Measurements from ENCODE around the gene ZNF174. TPM values are rescaled to one million over a fixed set of nuclear protein-coding genes. Genes with fewer than 3 reads are reported as not detected.

The ZNF174 gene
- total and polyA plus RNA-seq, 2 of the 8 experiments (the other 6 are each of a cell fraction or from before 2014, with no cell fraction given) = 9.1 to 12.7 TPM

- Histone ChIP-seq H4K91ac (replicated peaks; ENCODE audit: insufficient read length, low read length) (no peak overlapping the region), H3K27ac (ENCODE audit: low read depth, low read length) (no peak overlapping the region), H3K23ac (ENCODE audit: insufficient read length) (no peak overlapping the region), H2BK5ac (ENCODE audit: low read depth, low read length) (no peak overlapping the region), H3K14ac (ENCODE audit: insufficient read length) (no peak overlapping the region), H4K20me1 (replicated peaks in 1 of 2; ENCODE audit: control insufficient read depth in 1 of 2, insufficient read depth in 2 of 2, low read length in 2 of 2) (peaks cover 3 to 6% of the 10 kb centered on the region in 2 experiments), H3K4me1 (replicated peaks in 1 of 4; ENCODE audit: control insufficient read depth in 3 of 4, insufficient read depth in 4 of 4, low read length in 3 of 4) (peaks cover 4 to 13% (median 8%) of the 10 kb centered on the region in 4 experiments; a peak in 6 of 7 replicates), H4K8ac (ENCODE audit: extremely low read depth, insufficient read depth, low read length) (no peak overlapping the region), H3K79me1 (ENCODE audit: low read depth, low read length) (no peaks in the 10 kb centered on the region), H2BK15ac (ENCODE audit: low read length) (no peak overlapping the region), H2BK20ac (ENCODE audit: low read length) (no peak overlapping the region), H3K18ac (ENCODE audit: extremely low read depth, low read length) (no peak overlapping the region), H3K4ac (replicated peaks; ENCODE audit: insufficient read length, low read depth, low read length) (no peak overlapping the region), H2AFZ (ENCODE audit: low read length) (no peak overlapping the region), H3K9ac (replicated peaks in 1 of 4; ENCODE audit: extremely low read depth in 1 of 4, low read depth in 3 of 4, low read length in 3 of 4) (no peak overlapping the region; a peak in 1 of 7 replicates), H2BK120ac (replicated peaks; ENCODE audit: low read depth, low read length) (no peak overlapping the region), H3K79me2 (ENCODE audit: control insufficient read depth in 1 of 2, insufficient read depth in 2 of 2, low read length in 2 of 2) (peaks cover 0 to 15% of the 10 kb centered on the region in 2 experiments; a peak in 2 of 4 replicates), H3K36me3 (ENCODE audit: control insufficient read depth in 2 of 4, insufficient read depth in 4 of 4, low read length in 3 of 4) (0 out of 8 replicates have a peak, but pooled peaks cover 0 to 2% (median 0%) of the 10 kb centered on the region in 4 experiments), H3K4me2 (ENCODE audit: insufficient read depth in 1 of 2, low read depth in 2 of 2, low read length in 2 of 2) (no peak overlapping the region), H4K5ac (ENCODE audit: insufficient read length, low read depth, low read length) (no peak overlapping the region), H3K27me3 (replicated peaks in 1 of 4; ENCODE audit: control insufficient read depth in 3 of 4, extremely low read depth in 1 of 4, insufficient read depth in 3 of 4, low read length in 3 of 4) (no peaks in the 10 kb centered on the region), H2AK5ac (ENCODE audit: low read depth, low read length) (no peak overlapping the region), H3K4me3 (ENCODE audit: extremely low read depth in 1 of 4, insufficient read depth in 2 of 4, low read depth in 3 of 4, low read length in 4 of 4) (no peak overlapping the region), H3K9me3 (ENCODE audit: insufficient read depth in 2 of 2, low read depth in 1 of 2, low read length in 1 of 2) (no peaks in the 10 kb centered on the region), H2BK12ac (ENCODE audit: low read depth, low read length) (no peak overlapping the region), H3K56ac (replicated peaks; ENCODE audit: insufficient read length, low read depth, low read length) (no peak overlapping the region), H3K23me2 (ENCODE audit: low read depth, low read length) (peaks cover 5% of the 10 kb centered on the region; the same call in 1 of the 2 replicates)
- FAIRE-seq (no peak), DNase-seq (ENCODE audit: low read depth in 1 of 2, low spot score in 2 of 2) (no peak)
- CTCF ChIA-PET (ENCODE audit: partially characterized antibody) = interaction anchor here (1.8 kb wide), 1 partner anchor 10 kb away, joined by 5 read pairs; the partner anchor contains the start of gene NAA60
- 92% methylated on average over 10 of the region's 10 CpGs; no CpG with 5 or more reads in 1 of the 2 experiments for WGBS, 2 experiments (ENCODE audit: extremely low coverage in 1 of 2, insufficient coverage in 1 of 2, insufficient read length in 1 of 2, insufficient replicate concordance in 2 of 2, low coverage in 1 of 2, low lambda C conversion rate in 2 of 2, missing lambda C conversion rate in 1 of 2)
- TF ChIP-seq SIRT6 (IDR thresholded peaks at IDR 0.05; ENCODE audit: low read length) (no peak), POLR2A (IDR thresholded peaks at IDR 0.05; ENCODE audit: control extremely low read depth in 1 of 2, low read depth in 2 of 2, low read length in 2 of 2) (no peak)
- POLR2A ChIA-PET (ENCODE audit: partially characterized antibody) = interaction anchor here (1.6 to 2.0 kb wide), 2 partner anchors 11 to 54 kb away, joined by 3 to 9 read pairs; partner anchors contain the start of genes NAA60, ZNF174, ZNF597 and ZSCAN32
Measured at GRCh38 chr16:3454631-3455147, 53.7 kb downstream of the ZNF174 start.

Measured in H1 (cell line).